Activated CD4-positive, alpha-beta T cell treated with anti-CD3 and anti-CD28 coated beads, Interleukin-10, Interleukin-2, amounts not matched to agents 100 ng/mL and 50 ng/mL, durations not matched to agents 16 hours and 8 hours (primary cell): ENCODE data around the gene PRRG4.
"Not testable (repeated sequence)": the region's sequence is repeated elsewhere in the genome, so short reads cannot be mapped to it uniquely, and the experiment has no call there.

Experiments
- DNase-seq: peaks from one replicate; pipeline ENCODE4 v3.0.0-alpha.2; 2020

The PRRG4 gene

DNA sequence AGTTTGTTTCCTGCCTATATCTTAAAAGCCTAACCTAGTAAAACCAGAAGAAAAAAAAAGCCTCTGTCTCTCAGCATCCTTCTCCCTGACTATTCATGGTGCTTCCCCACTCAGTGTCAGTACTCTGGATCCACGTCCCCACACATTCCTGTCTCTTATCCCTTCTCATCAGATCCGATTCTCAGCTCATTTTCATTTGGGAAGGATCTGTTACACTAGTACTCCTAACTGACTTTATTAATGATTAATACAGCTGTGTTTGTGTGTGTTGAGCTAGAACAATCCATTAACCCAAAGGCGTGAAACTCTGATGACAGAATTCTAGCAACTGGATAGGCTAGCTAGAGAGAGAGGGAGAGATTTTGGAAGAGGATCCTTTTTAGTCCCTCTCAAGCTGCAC is 1.5 kb downstream of the PRRG4 start:
- DNase-seq, result no peak

DNA sequence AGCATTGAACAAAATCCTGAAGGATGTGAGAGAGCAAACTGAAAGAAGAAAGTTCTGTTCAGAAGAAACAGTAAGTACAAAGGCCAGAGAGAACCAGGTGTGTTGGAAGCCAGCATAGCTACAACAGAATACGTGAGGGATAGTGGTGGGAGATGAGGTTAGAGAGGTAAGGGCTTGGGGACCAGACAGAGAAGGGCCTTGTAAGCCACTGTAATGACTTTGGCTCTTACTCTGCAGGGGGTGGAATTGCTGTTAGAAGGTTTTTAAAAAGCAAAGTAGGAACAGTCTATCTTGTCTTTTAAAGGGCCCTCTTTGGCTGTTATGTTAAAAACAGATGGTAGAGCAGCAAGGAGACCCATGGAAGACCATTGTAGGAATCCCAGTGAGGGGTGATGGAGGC is 4.2 kb downstream of the PRRG4 start:
- DNase-seq, result no peak

DNA sequence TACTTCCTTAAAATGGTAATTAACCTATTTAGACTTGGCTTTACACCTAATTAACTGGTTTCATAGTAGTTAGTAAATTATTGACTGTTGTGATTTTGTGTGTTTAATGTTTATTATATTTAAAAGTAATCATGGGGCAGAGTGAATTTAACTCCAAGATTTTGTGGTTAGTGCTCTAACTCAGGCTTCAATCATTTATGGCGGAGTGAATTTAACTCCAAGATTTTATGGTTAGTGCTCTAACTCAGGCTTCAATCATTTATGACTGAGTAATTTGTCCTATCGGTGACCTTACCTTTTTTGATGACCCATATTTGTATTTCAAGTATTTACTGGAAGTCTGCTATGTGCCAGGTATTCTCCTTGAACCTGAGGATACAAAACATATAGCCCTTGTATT is 7.2 kb downstream of the PRRG4 start:
- DNase-seq, result no peak

DNA sequence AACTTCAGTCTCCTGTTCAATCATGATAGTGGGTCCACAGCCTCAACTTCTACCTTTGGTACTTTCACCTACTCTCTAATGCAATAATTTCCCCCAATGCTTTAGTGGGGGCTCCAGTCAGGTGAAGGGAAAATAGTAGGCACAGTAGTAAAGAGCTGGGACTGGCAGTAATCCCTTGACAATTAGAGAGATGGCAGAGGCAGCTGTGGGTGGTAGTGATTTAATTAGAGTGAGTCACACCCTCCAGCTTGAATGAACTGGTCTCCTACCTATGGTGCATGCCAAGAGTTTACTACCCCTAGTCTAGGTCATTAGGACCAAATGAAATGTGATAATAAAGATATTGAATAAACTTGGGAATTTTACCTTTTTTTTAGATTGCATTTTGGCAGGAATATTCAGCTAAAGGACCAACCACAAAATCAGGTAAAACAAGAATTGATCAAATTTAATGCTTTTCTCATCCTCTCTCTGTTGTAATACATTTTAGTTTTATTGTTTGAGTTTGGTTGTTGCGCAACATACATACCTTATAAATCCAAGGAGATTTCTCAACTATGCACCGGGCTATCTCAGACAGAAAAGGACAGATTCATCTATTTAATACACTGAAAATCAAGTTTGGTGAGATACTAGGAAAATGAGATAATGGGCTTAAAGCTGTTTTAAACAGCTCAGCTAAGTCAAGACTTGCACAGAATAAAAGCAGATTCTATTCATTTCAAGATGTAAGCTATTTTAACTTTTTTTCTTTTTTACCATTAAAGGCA is 9.0 kb downstream of the PRRG4 start:
- no peak for DNase-seq

DNA sequence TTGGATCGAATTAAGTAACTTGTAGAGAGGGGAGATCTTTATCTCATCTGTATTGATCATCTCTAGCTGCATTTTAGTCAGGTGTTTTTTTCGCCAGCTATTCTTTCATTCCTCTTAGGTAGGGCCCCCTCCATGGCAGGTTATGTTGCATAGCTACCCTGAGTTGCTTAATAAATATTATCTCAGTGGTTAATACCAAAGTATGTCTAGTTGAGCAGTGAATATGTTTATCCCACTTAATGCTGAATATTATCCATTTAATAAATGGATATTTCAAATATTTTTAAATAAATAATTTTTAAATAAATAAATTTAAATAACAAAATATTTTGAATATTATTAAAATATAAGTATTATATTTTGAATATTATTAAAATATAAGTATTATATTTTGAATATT is 9.6 kb downstream of the PRRG4 start:
- no peak for DNase-seq

DNA sequence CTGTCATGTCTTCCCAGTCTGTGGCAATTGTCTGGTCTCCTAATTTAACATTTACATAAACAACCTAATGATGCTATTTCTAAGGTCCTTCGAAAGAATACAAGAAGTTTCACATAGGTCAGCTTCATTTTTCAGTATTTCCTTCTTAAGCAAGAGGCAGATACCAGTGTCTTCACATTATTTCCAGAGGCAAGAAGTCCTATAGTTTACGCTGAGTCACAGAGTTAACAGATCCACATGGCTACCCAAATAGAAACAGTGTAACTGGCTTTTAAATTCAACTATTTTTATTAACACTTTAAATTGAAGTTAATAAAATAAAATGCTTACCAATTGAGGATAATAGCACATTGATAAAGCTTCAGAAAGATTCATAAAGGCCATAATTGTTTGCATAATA is 10.9 kb downstream of the PRRG4 start:
- no peak for DNase-seq

DNA sequence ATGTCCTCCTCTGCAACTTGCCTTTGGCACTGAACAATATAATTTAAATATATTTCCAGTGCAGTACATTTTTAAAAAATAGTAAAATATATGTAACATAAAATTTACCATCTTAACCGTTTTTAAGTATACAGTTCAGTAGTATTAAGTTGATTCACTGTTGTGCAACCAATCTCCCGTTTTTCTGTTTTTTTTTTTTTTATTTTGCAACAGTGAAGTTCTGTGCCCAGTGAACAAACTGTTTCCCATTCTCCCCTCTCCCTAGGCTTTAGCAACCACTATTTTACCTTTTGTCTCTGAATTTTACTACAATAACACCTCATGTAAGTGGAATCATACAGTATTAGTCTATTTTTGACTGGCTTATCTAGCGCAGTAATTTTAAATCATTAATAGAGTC is 13.8 kb downstream of the PRRG4 start:
- no peak for DNase-seq

DNA sequence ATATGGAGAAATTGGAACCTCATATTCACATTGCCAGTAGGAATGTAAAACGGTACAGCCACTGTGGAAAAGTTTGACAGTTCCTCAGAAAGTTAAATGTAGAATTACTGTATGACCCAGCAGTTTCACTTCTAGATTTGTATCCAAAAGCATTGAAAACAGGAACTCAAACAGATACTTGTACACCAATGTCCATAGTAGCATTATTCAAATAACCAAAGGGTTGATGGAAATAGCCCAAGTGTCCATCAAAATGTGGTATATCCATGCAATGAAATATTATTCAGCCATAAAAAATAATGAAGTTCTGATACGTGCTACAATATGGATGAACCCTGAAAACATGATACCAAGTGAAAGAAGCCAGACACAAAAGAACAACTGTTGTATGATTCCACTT is 17.8 kb downstream of the PRRG4 start:
- no peak for DNase-seq

DNA sequence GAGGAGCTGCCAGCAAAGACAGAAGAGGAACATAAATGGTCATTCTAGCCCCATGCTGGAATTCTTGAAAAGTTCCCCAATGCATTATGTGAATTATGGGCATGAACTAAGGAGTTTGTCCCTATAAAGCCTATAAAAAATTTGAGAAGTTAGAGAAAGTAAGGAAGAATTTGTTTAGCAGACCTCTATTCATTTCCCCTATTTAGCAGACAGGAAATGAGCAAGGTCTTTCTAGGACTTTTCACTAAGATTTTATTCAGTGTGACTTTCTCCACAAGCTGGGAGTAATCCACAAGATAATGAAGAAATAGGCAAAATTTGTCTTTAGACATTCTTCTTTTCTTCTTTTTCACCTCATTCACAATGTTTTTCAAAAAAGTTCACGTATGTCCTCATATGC is 20.0 kb downstream of the PRRG4 start:
- no peak for DNase-seq

DNA sequence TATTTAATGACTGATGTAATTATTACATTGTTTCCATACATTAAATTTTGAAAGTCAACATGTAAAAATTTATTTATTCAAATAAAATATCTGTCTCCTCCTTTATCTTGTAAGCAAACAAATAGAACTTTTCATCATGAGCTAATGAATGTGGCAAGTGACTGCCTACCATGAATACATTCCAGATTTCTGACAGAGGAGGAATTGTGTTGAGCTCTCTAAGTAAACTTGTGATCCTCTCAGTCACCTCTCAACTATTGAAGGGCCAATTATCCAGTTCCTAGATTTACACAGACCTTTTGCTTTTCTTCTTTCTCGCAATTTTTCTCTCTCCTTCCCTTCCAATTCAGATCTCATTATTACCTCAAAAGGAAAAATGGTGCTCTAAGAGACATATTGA is 21.5 kb downstream of the PRRG4 start:
- no peak for DNase-seq

DNA sequence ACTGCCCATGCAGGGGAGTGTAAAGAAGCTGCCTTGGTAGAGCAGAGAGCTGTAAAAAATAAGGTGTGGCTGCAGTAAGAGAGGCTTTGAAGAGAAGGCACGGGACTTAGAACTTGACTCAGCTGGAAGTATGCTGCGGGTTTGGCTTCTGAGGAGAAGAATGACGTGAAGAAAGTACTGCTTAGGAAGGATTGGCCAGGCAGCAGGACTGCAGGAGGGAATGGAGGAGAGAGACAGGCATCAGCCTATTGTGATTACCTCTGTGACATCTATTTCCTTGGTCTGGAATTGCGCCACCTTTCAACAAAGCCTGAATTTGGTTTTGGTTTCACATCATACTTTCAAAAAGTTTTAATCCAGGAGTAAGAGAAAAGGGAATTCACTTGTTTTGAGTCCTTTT is 22.5 kb downstream of the PRRG4 start:
- no peak for DNase-seq

DNA sequence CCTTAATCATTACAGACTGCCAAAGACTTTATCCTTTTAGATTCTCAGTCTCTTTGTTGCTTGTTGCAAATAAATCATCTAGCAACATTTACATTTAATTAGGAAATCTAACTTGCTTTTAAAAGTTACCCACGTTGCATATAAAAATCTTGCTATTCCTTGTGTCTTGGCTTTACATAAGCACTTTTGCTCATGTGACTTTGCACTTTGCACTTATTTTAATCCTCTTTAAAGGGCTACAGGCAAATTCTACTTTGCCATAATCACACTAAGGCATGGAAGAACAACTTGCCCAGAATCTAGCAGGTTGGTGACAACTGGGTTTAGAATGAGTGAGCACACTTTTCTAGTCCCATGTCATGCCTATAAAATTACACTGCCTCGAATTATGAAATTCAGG is 25.9 kb downstream of the PRRG4 start:
- no peak for DNase-seq

DNA sequence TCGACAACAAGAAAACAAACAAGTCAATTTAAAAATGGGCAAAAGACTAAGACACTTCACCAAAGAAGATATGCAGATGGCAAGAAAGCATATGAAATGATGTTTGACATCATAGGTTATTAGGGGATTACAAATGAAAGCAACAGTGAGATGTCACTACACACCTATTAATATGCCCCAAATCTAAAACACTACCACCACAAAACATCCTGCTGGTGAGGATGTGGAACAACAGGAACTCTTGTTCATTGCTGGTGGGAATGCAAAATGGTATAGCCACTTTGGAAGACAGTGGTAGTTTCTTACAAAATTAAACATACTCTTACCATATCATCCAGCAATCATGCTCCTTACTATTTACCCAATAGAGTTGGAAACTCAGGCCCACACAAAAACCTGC is 29.0 kb downstream of the PRRG4 start:
- DNase-seq, result no peak

DNA sequence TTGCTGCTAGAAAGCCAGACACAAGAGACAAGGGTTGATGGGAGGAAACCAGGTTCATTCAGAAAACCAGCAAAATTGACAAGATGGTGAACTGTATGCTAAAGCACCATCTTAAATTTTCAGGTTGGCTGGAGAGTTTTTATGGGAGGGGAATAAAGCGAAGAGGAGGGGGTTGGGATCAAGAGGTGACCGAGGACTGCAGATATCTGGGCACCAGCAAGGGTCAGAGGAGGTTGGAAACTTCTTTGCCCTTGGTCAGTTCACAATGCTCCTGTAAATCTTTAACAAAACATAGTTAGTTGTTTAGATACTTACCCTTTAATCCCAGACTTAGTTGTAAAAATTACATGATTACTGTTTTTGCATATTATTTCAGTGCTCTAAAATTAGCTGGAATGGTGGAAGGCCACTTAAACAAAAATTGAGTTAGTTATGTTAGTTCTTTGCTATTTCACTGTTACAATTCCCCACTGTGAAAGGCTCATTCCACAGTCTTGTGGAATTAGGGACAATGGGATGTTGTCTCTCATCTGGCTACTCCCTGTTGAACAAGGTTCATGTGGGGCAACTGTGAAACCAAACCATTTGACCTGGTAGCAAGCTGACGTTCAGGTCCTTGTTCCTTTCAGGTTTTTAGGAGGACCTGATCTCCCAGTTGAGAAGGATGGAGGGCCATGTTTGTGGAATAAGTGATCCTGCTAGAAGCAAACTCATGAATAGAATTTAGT is 32.3 kb downstream of the PRRG4 start:
- DNase-seq, result no peak

DNA sequence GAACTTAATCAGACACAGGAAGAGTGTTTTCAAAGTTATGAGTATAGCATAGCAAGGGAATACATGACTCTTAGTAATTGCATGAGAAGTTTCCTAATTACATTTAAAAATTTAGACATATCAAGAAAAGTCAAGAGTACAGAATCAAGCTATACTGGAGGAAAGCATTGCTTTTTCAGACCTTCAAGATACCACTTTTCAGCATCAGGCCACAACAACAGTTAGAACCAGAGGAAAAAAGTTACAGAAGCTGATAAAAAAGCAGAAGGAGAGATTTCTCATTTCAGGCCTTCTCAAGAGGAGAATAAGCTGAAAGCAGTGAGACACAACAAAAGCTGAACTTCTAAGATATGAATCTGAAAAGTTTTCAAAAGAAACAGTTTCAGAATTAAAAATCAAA is 34.8 kb downstream of the PRRG4 start:
- DNase-seq, result peak; percentile 42

DNA sequence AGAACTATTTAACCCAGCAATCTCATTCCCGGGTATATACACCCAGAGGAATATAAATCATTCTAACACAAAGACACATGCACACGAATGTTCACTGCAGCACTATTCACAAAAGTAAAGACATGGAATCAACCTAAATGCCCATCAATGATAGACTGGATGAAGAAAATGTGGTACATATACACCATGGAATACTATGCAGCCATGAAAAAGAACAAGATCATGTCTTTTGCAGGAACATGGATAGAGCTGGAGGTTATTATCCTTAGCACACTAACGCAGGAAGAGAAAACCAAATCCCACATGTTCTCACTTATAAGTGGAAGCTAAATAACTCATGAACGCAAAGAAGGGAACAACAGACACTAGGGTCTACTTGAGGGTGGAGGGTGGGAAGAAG is 39.0 kb downstream of the PRRG4 start:
- DNase-seq, result not testable (repeated sequence)

DNA sequence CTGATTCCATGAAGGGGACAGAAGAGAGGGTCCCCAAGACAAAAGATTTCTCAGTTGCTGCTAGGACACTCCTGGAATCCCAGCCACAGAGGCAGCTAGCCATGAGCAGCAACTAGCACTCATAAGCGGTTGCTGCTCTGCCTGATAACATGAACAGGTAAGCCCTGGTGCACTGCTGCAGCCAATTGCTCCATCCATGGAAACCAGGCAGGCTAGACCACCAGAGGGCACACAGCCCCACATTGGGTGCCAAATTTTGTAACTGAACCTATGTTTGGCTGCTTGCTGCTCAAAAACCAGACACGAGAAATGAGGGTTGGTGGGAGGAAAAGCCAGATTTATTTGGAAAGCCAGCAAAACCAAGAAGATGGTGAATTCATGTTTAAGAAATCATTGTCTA is 40.9 kb downstream of the PRRG4 start:
- peak; percentile 20 for DNase-seq

DNA sequence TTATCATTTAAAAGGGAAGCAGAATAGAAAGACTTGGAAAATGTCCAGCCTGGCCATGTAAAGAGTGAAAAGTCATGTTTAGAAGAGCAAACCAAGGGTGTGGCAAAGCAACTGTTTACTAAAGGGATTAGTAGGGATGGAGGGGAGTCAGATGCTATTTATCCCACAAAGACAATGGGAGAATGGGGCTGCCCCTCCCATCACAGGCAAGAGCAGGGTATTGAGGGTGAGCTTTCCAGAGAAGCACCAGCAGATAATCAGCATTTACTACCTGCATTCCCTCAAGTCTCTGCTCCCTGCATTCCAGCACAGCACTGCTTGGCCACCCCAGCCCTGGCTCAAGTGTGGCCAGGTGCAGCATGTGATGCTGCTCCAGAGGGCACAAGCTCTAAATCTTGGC is 44.4 kb downstream of the PRRG4 start:
- DNase-seq, result no peak

DNA sequence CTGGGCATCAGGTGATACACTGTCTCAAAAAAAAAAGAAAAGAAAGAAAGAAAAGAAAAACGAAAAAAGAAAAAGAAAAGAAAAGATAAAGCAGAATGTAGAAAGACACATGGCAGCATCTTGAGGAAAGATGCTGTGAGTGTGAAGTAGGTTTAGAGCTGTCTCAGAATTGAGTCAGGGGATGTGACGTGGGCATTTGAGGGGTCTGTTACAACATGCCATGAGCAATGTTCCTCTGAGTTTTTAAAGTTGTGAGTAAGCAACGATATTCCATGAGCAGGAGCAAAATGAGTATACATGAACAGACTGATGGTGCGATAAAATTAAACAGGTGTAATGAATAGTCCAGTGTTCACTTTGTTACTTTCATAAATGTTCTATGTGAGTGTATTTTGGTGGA is 51.6 kb downstream of the PRRG4 start:
- no peak for DNase-seq

DNA sequence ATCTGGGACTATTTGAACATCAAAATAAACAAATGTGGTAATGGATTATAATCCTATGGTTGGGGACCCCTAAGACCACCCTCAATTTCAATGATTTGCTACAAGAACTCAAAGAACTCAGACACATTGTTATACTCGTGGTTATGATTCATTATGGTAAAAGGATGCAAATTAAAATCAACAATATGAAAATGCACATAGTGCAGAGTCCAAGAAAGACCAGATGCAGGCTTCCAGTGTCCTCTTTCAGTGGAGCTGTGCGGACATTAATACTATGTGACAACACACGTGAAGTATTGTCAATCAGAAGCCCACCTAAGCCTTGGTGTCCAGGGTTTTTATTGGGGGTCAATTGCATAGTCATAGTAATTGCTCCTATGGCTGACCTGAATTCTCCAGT is 53.7 kb downstream of the PRRG4 start:
- no peak for DNase-seq

DNA sequence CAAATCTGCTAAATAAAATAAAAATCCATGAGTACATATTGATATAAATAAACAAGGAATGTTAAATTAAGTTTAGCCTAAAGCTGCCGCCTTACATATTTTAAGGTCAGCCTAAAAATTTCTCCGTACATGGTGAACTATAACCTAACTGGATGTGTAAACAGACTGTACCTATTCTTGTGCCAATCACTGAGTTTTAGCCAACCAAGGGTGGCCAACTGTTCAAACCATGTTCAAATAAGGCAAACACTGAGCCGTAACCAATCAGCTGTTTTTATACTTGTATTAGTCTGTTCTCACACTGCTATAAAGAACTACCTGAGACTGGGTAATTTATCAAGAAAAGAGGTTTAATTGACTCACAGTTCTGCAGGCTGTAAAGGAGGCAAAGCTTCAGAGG is 54.3 kb downstream of the PRRG4 start:
- DNase-seq, result no peak

DNA sequence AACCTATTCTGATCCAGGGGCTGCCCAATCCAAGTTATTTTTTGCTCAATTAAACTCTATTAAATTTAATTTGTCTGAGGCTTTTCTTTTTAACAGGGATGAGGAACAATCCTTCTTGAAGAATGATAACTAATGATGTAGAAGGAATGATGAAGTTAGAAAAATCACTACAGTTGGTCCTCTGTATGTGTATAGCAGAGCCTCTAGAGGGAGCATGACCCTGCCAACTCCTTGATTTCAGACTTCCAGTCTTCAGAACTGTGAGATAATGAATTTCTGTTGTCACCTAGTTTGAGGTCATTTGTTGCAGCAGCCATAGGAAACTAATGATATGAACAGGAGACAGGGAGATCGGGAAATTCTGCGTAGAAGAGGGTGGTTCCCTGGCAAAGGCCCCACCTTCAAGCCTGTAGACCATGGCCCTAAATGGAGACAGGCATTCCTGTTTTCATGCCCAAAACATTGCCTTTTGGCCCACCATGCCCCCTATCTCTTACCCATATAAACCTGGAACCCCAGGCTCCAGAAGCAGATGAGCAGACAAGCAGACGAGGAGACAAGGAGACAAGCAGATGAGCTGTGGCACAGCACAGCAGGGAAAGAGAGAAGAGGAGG is 55.1 kb downstream of the PRRG4 start:
- peak; percentile 13 for DNase-seq

DNA sequence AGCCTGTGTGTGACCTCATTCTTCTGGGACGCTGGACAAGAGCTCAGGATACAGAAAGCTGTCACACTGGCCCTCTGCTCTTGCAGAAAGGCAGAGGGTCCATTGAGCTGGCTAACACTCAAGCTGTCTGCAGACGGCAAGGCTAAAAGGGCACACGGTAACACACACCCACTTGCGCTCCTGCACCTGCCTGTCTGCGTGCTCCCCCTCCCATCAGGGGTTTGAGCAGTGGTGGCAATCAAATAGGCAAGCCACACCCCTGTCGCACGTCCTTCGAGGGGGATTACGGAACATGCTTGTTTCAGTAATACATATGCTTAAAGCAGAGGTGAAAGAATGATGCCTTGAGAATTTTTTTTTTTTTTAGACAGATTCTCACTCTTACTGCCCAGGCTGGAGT is 55.8 kb downstream of the PRRG4 start:
- DNase-seq, result no peak

DNA sequence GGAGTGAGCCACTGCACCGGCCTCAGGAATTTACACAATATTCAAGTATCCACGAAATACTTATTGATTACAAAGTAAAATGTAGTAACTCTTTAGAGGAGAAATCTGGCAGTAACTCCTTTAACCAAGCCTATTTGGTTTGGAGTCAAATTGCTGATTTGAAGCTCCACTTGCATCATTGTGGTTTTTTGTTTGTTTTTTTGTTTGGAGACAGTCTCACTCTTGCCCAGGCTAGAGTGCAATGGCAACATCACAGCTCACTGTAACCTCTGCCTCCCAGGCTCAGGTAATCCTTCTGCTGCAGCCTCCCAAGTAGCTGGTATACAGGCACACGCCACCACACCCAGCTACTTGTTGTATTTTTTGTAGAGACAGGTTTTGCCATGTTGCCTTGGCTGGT is 56.5 kb downstream of the PRRG4 start:
- DNase-seq, result no peak
